ENCODE data around the gene PRDM16. TPM values are rescaled to one million over a fixed set of nuclear protein-coding genes. Genes with fewer than 3 reads are reported as not detected.

Gene PRDM16
- total RNA-seq, 1 experiment from 2014 or later, result 0.09 TPM

GRCh38 chr1:3478187-3478586 lies 409.2 kb downstream of the PRDM16 start:
- intact Hi-C loops (cut with micrococcal nuclease; ENCODE audit: unreplicated experiment), result no loop called here
- Mint-ChIP-seq H3K4me1 (ENCODE audit: low read depth, unreplicated experiment) (no peaks in the 10 kb centered on the region), H3K9me3 (ENCODE audit: low read depth, unreplicated experiment) (no peaks in the 10 kb centered on the region), H3K36me3 (ENCODE audit: insufficient read depth, unreplicated experiment) (peaks cover 49% of the 10 kb centered on the region), H3K4me3 (ENCODE audit: low read depth, unreplicated experiment) (no peak overlapping the region), H3K27ac (ENCODE audit: unreplicated experiment) (no peak overlapping the region), H3K27me3 (ENCODE audit: unreplicated experiment) (no peaks in the 10 kb centered on the region)
- CTCF ChIA-PET, result interaction anchor here (0.6 kb wide), 1 partner anchor 77 kb away, joined by 3 read pairs; no protein-coding TSS in a partner anchor
- TF ChIP-seq, protein P1, sequence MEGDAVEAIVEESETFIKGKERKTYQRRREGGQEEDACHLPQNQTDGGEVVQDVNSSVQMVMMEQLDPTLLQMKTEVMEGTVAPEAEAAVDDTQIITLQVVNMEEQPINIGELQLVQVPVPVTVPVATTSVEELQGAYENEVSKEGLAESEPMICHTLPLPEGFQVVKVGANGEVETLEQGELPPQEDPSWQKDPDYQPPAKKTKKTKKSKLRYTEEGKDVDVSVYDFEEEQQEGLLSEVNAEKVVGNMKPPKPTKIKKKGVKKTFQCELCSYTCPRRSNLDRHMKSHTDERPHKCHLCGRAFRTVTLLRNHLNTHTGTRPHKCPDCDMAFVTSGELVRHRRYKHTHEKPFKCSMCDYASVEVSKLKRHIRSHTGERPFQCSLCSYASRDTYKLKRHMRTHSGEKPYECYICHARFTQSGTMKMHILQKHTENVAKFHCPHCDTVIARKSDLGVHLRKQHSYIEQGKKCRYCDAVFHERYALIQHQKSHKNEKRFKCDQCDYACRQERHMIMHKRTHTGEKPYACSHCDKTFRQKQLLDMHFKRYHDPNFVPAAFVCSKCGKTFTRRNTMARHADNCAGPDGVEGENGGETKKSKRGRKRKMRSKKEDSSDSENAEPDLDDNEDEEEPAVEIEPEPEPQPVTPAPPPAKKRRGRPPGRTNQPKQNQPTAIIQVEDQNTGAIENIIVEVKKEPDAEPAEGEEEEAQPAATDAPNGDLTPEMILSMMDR (IDR thresholded peaks at IDR 0.05; ENCODE audit: unreplicated experiment), result no peak
- BruUV-seq (replicated peaks), result no TSS peak
- DNase-seq, result no peak

DNA sequence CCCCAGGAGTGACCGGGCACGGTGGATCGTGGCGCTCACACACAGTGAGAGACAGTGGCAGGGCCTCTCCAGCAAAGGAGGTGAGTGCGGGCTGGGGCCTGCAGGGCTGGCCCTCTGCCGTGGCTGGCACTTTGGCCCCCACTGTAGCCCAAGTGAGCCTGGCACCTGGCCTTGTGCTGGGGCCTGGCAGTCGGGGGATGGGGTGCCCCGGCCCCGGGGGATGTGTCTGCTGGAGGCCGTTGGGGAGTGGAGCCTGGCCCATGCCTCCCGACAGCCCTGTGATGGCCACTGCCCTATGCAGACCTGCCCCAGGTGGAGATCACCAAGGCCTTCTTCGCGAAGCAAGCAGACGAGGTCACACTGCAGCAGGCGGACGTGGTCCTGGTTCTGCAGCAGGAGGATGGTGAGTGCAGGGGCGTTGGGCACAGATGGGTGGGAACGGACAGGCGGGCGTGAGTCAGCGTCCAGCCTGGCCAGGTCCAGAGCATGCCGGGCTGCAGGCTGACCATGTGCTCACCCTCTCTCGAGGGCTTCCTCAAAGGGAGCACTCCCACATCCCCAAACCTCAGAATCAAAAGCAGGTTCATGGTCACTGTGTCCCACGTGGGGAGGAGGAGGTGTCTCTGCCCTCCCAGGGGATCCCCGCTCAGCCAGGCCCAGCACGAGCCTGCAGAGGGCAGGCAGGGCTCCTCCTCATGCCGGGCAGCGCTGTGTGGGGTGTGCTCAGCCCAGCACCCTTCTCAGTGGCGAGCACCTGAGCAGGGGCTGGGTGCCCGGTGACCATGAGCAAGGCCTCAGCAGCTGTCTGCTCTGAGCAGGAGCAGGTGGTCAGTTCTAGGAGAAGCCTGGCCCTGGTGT lies 410.7 kb downstream of the PRDM16 start:
- DNase-seq, result no peak
- H3K9me3 Mint-ChIP-seq (ENCODE audit: low read depth, unreplicated experiment), result no peaks in the 10 kb centered on the region
- peaks cover 53% of the 10 kb centered on the region for H3K36me3 Mint-ChIP-seq (ENCODE audit: insufficient read depth, unreplicated experiment)
- H3K27me3 Mint-ChIP-seq (ENCODE audit: unreplicated experiment), result no peaks in the 10 kb centered on the region
- no peak overlapping the region for H3K27ac Mint-ChIP-seq (ENCODE audit: unreplicated experiment)
- CTCF ChIA-PET, result no interaction called here
- intact Hi-C loops (cut with micrococcal nuclease; ENCODE audit: unreplicated experiment), result no loop called here
- BruUV-seq (replicated peaks), result no TSS peak
- TF ChIP-seq, protein P1 (IDR thresholded peaks at IDR 0.05; ENCODE audit: unreplicated experiment), result no peak
- peaks cover 9% of the 10 kb centered on the region for H3K4me1 Mint-ChIP-seq (ENCODE audit: low read depth, unreplicated experiment)
- H3K4me3 Mint-ChIP-seq (ENCODE audit: low read depth, unreplicated experiment), result no peak overlapping the region

DNA sequence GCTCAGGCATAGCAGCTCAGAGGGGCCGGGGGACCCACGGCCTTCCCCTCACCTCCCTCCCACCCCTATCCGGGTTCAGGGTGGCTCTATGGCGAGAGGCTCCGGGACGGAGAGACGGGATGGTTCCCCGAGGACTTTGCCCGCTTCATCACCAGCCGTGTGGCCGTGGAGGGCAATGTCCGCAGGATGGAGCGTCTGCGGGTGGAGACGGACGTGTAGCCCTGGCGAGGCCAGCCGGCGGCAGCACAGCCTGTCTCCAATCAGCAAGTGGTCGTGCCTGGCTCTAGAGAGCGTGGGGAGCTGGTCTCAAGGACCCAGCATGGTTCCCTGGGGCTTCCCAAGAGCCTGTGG lies 411.3 kb downstream of the PRDM16 start:
- CTCF ChIA-PET, result no interaction called here
- no TSS peak for BruUV-seq (replicated peaks)
- Mint-ChIP-seq H3K36me3 (ENCODE audit: insufficient read depth, unreplicated experiment) (peaks cover 53% of the 10 kb centered on the region), H3K27me3 (ENCODE audit: unreplicated experiment) (no peaks in the 10 kb centered on the region), H3K9me3 (ENCODE audit: low read depth, unreplicated experiment) (no peaks in the 10 kb centered on the region), H3K27ac (ENCODE audit: unreplicated experiment) (no peak overlapping the region), H3K4me1 (ENCODE audit: low read depth, unreplicated experiment) (peaks cover 9% of the 10 kb centered on the region), H3K4me3 (ENCODE audit: low read depth, unreplicated experiment) (no peak overlapping the region)
- TF ChIP-seq, protein P1 (IDR thresholded peaks at IDR 0.05; ENCODE audit: unreplicated experiment), result no peak
- DNase-seq, result no peak
- intact Hi-C loops (cut with micrococcal nuclease; ENCODE audit: unreplicated experiment), result no loop called here

GRCh38 chr1:3481046-3481445 lies 412.0 kb downstream of the PRDM16 start:
- CTCF ChIA-PET, result interaction anchor here (1.3 kb wide), 1 partner anchor 28 kb away, joined by 15 read pairs; no protein-coding TSS in a partner anchor

More at GRCh38 chr1:3481046-3481445, 412.0 kb downstream of the PRDM16 start:
- H3K9me3 Mint-ChIP-seq (ENCODE audit: low read depth, unreplicated experiment), result no peaks in the 10 kb centered on the region
- BruUV-seq (replicated peaks), result no TSS peak
- H3K27me3 Mint-ChIP-seq (ENCODE audit: unreplicated experiment), result no peaks in the 10 kb centered on the region
- H3K27ac Mint-ChIP-seq (ENCODE audit: unreplicated experiment), result no peak overlapping the region
- peaks cover 53% of the 10 kb centered on the region for H3K36me3 Mint-ChIP-seq (ENCODE audit: insufficient read depth, unreplicated experiment)
- intact Hi-C loops (cut with micrococcal nuclease; ENCODE audit: unreplicated experiment), result no loop called here
- no peak for DNase-seq
- TF ChIP-seq, protein P1 (IDR thresholded peaks at IDR 0.05; ENCODE audit: unreplicated experiment), result no peak
- H3K4me3 Mint-ChIP-seq (ENCODE audit: low read depth, unreplicated experiment), result no peak overlapping the region
- H3K4me1 Mint-ChIP-seq (ENCODE audit: low read depth, unreplicated experiment), result peaks cover 9% of the 10 kb centered on the region
